CD4-positive, alpha-beta T cell (primary cell): ENCODE data around the gene AMFR. TPM values are rescaled to one million over a fixed set of nuclear protein-coding genes. Genes with fewer than 3 reads are reported as not detected.

ENCODE experiments used
- ATAC-seq: fragments of 200-7000 bp; cut with Tn5 transposase; one replicate; pipeline ENCODE4 v1.10.0; 2022; ENCODE audit warnings: mild to moderate bottlenecking; ENCODE audit not compliant: poor library complexity
- CTCF ChIA-PET: fragments of 350-600 bp; sonication (Branson Sonifier 250); formaldehyde crosslinking; loops from one replicate; lab custom pipeline; 2021; ENCODE audit warnings: antibody characterized with exemption, inconsistent platforms; lab: Charles Lee
- POLR2A ChIA-PET: fragments of 350-600 bp; sonication (Branson Sonifier 250); formaldehyde crosslinking; loops from one replicate; lab custom pipeline; 2021; ENCODE audit warnings: antibody characterized with exemption, inconsistent platforms; lab: Charles Lee
- DNase-seq, 14 experiments: peaks; one replicate each; pipeline ENCODE4 v3.0.0-alpha.2; 2013 to 2020; ENCODE audit warnings: mixed read lengths in 2 of 14
- H3K27ac ChIP-seq, 2 donors: one replicate each; pipeline versions ENCODE4 v1.5.1 to v1.7.0; 2013; ENCODE audit warnings: low read length in 2 of 2, low read depth in 1 of 2, mild to moderate bottlenecking in 1 of 2
- H3K27me3 ChIP-seq, 2 experiments: 1 replicate in 1 of 2; 2 replicates in 1 of 2; pipeline versions ENCODE4 v1.6.1 to v1.7.0; 2013; ENCODE audit warnings: low read length in 2 of 2, control low read depth in 1 of 2, mild to moderate bottlenecking in 1 of 2, moderate library complexity in 1 of 2; ENCODE audit not compliant: insufficient read depth in 2 of 2, control insufficient read depth in 1 of 2
- H3K36me3 ChIP-seq: one replicate; pipeline ENCODE4 v1.6.1; 2013; ENCODE audit warnings: low read length, control low read depth; ENCODE audit not compliant: insufficient read depth
- H3K4me1 ChIP-seq: one replicate; pipeline ENCODE4 v1.6.1; 2013; ENCODE audit warnings: low read length, control low read depth; ENCODE audit not compliant: insufficient read depth
- H3K4me3 ChIP-seq: one replicate; pipeline ENCODE4 v1.5.1; 2013; ENCODE audit warnings: mild to moderate bottlenecking, low read length, moderate library complexity
- H3K9me3 ChIP-seq, 2 experiments: 1 replicate in 1 of 2; 2 replicates in 1 of 2; pipeline versions ENCODE4 v1.6.1 to v1.7.0; 2013; ENCODE audit warnings: low read length in 2 of 2, mild to moderate bottlenecking in 2 of 2, control low read depth in 1 of 2, moderate library complexity in 1 of 2; ENCODE audit not compliant: control insufficient read depth in 1 of 2, insufficient read depth in 1 of 2
- H3K27ac Mint-ChIP-seq: one replicate; pipeline ENCODE4 v1.8.0; 2020; ENCODE audit warnings: mixed read lengths
- H3K27me3 Mint-ChIP-seq: one replicate; pipeline ENCODE4 v1.8.0; 2021; ENCODE audit warnings: mixed read lengths
- H3K36me3 Mint-ChIP-seq: one replicate; pipeline ENCODE4 v1.8.0; 2021; ENCODE audit warnings: low read depth, mixed read lengths
- H3K4me1 Mint-ChIP-seq: one replicate; pipeline ENCODE4 v1.8.0; 2021; ENCODE audit warnings: low read depth, mixed read lengths
- H3K4me3 Mint-ChIP-seq: one replicate; pipeline ENCODE4 v1.8.0; 2020; ENCODE audit warnings: mild to moderate bottlenecking, mixed read lengths
- H3K9me3 Mint-ChIP-seq: one replicate; pipeline ENCODE4 v1.8.0; 2020; ENCODE audit warnings: mixed read lengths
- intact Hi-C, 2 experiments: fragments of 100-400 bp; cut with DNase I in 1 of 2; cut with micrococcal nuclease in 1 of 2; formaldehyde crosslinking; loops; one replicate each; pipeline versions ENCODE4 v1.15.1 to v1.9.0; 2023 to 2025; cut with DNase I, micrococcal nuclease
- total RNA-seq, 174 experiments: library from RNA in 2 of 174; stranded (reverse) in 2 of 174; gene quantifications; one replicate each; pipeline ENCODE4 v1.2.3 and lab custom pipeline; 2021 to 2026
- TF ChIP-seq, protein P1 (sequence below): fragments of 200-600 bp; IDR thresholded peaks from one replicate; pipeline ENCODE4 v1.8.0; 2022; ENCODE audit warnings: antibody characterized with exemption, mild to moderate bottlenecking

The AMFR gene
- total RNA-seq, 2 experiments from 2014 or later: 79.2 to 83.8 TPM

DNA sequence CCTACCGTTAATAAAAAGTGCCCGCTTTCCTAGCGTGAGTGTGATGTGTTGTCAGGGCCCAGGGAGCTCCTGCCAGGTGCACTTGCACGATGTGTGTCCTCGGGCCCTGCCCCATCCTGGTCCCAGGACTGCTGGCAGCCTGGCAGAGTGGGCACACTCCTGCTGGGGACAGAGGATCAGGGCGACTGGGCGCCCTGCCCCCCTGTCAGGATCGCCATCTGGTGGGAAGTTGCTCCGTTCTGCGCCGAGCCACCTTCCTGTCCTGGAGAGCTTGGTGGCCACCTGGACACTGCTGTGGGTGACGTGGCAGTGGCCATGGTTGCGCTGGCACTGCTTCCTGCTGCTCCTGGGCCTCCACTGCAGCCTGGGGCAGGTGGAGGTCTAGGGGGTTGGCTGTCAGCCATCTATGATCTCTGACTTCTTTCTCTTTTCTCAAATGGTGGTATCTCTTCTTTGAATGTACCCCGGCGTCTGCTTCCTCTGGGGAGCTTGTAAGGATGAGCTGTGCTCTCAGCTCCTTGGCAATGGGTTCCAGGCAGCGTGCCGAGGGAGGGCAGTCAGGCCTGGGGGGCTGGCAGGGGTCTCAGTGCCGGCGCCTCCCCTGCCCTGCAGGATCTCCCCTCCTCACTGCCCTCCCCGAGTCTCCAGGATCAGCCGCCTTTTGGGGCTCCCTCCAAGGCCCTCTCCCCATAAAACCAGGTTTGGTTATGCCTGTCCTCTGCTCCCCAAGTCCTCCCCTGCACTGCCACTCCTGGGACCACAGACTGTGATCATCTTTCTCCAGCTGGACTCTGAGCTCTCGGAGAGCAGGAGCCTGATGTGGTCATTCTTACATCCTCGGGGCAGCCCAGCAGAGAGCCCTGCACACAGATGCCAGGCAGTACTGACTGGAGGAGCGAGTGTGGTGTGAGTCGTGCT is 76.9 kb downstream of the AMFR start:
- CTCF ChIA-PET: no interaction called here
- Mint-ChIP-seq H3K9me3 (no peaks in the 10 kb centered on the region), H3K36me3 (no peaks in the 10 kb centered on the region), H3K4me3 (no peak overlapping the region), H3K4me1 (no peaks in the 10 kb centered on the region), H3K27me3 (no peaks in the 10 kb centered on the region), H3K27ac (no peak overlapping the region)
- DNase-seq: no peak
- H3K27me3 ChIP-seq: no peaks in the 10 kb centered on the region
- TF ChIP-seq, protein P1, sequence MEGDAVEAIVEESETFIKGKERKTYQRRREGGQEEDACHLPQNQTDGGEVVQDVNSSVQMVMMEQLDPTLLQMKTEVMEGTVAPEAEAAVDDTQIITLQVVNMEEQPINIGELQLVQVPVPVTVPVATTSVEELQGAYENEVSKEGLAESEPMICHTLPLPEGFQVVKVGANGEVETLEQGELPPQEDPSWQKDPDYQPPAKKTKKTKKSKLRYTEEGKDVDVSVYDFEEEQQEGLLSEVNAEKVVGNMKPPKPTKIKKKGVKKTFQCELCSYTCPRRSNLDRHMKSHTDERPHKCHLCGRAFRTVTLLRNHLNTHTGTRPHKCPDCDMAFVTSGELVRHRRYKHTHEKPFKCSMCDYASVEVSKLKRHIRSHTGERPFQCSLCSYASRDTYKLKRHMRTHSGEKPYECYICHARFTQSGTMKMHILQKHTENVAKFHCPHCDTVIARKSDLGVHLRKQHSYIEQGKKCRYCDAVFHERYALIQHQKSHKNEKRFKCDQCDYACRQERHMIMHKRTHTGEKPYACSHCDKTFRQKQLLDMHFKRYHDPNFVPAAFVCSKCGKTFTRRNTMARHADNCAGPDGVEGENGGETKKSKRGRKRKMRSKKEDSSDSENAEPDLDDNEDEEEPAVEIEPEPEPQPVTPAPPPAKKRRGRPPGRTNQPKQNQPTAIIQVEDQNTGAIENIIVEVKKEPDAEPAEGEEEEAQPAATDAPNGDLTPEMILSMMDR: no peak
- H3K27ac ChIP-seq: no peak overlapping the region
- POLR2A ChIA-PET: no interaction called here
- no peak overlapping the region for H3K4me3 ChIP-seq
- no peaks in the 10 kb centered on the region for H3K36me3 ChIP-seq
- H3K9me3 ChIP-seq: no peaks in the 10 kb centered on the region
- intact Hi-C loops: no loop called here
- no peaks in the 10 kb centered on the region for H3K4me1 ChIP-seq
- ATAC-seq: no peak

DNA sequence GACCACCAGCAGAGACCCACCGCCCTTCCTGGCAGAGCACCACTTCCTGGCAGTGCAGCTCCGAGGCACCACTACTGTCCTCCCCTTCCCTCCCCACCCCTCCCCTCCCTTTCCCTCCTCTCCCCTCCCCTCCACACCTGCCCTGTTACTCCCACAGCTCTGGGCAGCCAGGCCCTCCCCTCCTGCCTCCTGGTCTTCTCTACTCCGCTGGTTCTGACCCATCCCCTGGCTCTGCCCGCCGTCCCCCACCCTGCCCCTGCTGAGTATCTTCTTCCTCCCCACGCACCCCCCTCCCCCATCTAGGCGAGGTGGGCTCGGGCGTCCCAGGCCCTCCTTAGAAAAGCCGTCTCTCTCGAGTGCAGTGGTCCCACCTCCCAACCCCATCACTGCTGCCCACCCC is 77.7 kb downstream of the AMFR start:
- H3K9me3 Mint-ChIP-seq: no peaks in the 10 kb centered on the region
- intact Hi-C loops: no loop called here
- Histone ChIP-seq H3K9me3 (no peaks in the 10 kb centered on the region), H3K36me3 (no peaks in the 10 kb centered on the region), H3K27ac (no peak overlapping the region), H3K4me3 (no peak overlapping the region), H3K4me1 (no peaks in the 10 kb centered on the region), H3K27me3 (no peaks in the 10 kb centered on the region)
- H3K27me3 Mint-ChIP-seq: no peaks in the 10 kb centered on the region
- ATAC-seq (no peak), DNase-seq (no peak)
- H3K4me1 Mint-ChIP-seq: no peaks in the 10 kb centered on the region
- ChIA-PET CTCF (no interaction called here), POLR2A (no interaction called here)
- H3K27ac Mint-ChIP-seq: no peak overlapping the region
- no peak overlapping the region for H3K4me3 Mint-ChIP-seq
- H3K36me3 Mint-ChIP-seq: no peaks in the 10 kb centered on the region
- TF ChIP-seq, protein P1: no peak

DNA sequence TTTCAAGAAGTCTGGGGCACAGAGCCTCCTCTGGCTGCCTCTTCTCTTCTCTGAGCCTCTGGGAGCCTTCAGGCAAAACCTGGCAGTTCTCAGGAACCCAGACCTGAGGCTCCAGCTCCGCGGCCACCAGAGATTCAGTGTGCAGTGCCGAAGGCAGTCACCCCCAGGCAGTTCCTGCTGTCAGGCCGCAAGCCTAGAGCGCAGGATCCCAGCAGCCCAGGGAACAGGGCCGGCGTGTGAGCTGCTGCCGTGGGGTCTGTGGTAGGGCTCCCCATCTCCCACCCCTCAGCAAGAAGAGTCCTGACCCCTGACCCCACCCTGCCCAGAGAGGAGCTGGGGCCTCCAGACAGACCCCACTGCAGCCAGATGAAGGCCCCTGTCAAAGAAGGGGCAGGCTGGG is 78.2 kb downstream of the AMFR start:
- POLR2A ChIA-PET: no interaction called here
- H3K9me3 ChIP-seq: no peaks in the 10 kb centered on the region
- DNase-seq (no peak), ATAC-seq (no peak)
- H3K4me1 Mint-ChIP-seq: no peaks in the 10 kb centered on the region
- H3K27me3 Mint-ChIP-seq: no peaks in the 10 kb centered on the region
- TF ChIP-seq, protein P1: no peak
- intact Hi-C loops: no loop called here
- H3K36me3 Mint-ChIP-seq: no peaks in the 10 kb centered on the region
- no peaks in the 10 kb centered on the region for H3K27me3 ChIP-seq
- no peak overlapping the region for H3K27ac ChIP-seq
- no peaks in the 10 kb centered on the region for H3K9me3 Mint-ChIP-seq
- H3K4me3 ChIP-seq: no peak overlapping the region
- no peaks in the 10 kb centered on the region for H3K4me1 ChIP-seq
- no peaks in the 10 kb centered on the region for H3K36me3 ChIP-seq
- CTCF ChIA-PET: no interaction called here
- H3K27ac Mint-ChIP-seq: no peak overlapping the region
- H3K4me3 Mint-ChIP-seq: no peak overlapping the region
